K562 (cell line): ENCODE measurements around the gene A2ML1. TPM values are rescaled to one million over a fixed set of nuclear protein-coding genes. Genes with fewer than 3 reads are reported as not detected.

Experiments used
- ADNP ChIP-seq: fragments of 200-800 bp; sonication (Bioruptor generic); IDR thresholded peaks from 2 replicates; pipeline ENCODE4 v1.6.1; 2016; ENCODE audit warnings: missing genetic modification characterization, missing compliant biosample characterization
- ARNT ChIP-seq, 2 experiments: fragments of 450-650 bp; IDR thresholded peaks; 2 replicates each; pipeline ENCODE4 v1.6.1; 2016; ENCODE audit warnings: mild to moderate bottlenecking in 1 of 2
- DIDO1 ChIP-seq: fragments of 450-650 bp; IDR thresholded peaks from 2 replicates; pipeline ENCODE4 v1.6.1; 2016; ENCODE audit warnings: low read depth, missing biosample characterization, missing genetic modification characterization
- GABPA ChIP-seq: fragments of 200-800 bp; sonication (Bioruptor generic); conservative IDR thresholded peaks from 2 replicates; pipeline ENCODE4 v1.6.1; 2016; ENCODE audit warnings: low read depth, missing genetic modification characterization, missing compliant biosample characterization
- GATAD2B ChIP-seq: fragments of 450-650 bp; IDR thresholded peaks from 2 replicates; pipeline ENCODE4 v1.6.1; 2017; ENCODE audit warnings: mild to moderate bottlenecking, borderline replicate concordance
- HDAC2 ChIP-seq: fragments of 450-650 bp; IDR thresholded peaks from 2 replicates; pipeline ENCODE4 v1.6.1; 2016; ENCODE audit warnings: mild to moderate bottlenecking
- LCOR ChIP-seq: sonication (generic); formaldehyde crosslinking; IDR thresholded peaks from 2 replicates; pipeline ENCODE4 v1.8.0; 2022; ENCODE audit warnings: mild to moderate bottlenecking, missing genetic modification reagents
- MBD2 ChIP-seq: sonication (generic); IDR thresholded peaks from 2 replicates; pipeline ENCODE4 v1.6.1; 2016; ENCODE audit warnings: low read depth, borderline replicate concordance
- NFIX ChIP-seq: fragments of 250-450 bp; sonication (Bioruptor Pico); IDR thresholded peaks from 2 replicates; pipeline ENCODE4 v1.4.0; 2020; ENCODE audit warnings: low read depth, mild to moderate bottlenecking, moderate library complexity
- PCBP1 ChIP-seq: fragments of 200-400 bp; formaldehyde crosslinking; IDR thresholded peaks from 2 replicates; pipeline ENCODE4 v1.6.1; 2018; ENCODE audit warnings: mild to moderate bottlenecking, low read depth, low read length; ENCODE audit not compliant: poor library complexity, severe bottlenecking
- PRPF4 ChIP-seq: fragments of 200-400 bp; formaldehyde crosslinking; IDR thresholded peaks from one replicate; pipeline ENCODE4 v1.6.1; 2017; ENCODE audit warnings: low read length, low read depth, mild to moderate bottlenecking; ENCODE audit not compliant: insufficient read depth, poor library complexity, severe bottlenecking
- RAD21 ChIP-seq, 2 experiments: fragments of 250-450 bp in 1 of 2; fragments of 450-650 bp in 1 of 2; sonication (Bioruptor Pico) in 1 of 2; formaldehyde crosslinking in 1 of 2; IDR thresholded peaks in 1 of 2; conservative IDR thresholded peaks in 1 of 2; 2 replicates each; pipeline versions ENCODE4 v1.4.0 to v1.8.0; 2020 to 2022; ENCODE audit warnings: mild to moderate bottlenecking in 2 of 2, moderate library complexity in 1 of 2
- SP1 ChIP-seq: sonication (generic); formaldehyde crosslinking; IDR thresholded peaks from 2 replicates; pipeline ENCODE4 v1.8.1; 2022; ENCODE audit warnings: mild to moderate bottlenecking, missing genetic modification reagents
- STAT5A ChIP-seq: IDR thresholded peaks from 2 replicates; pipeline ENCODE4 v1.6.1; 2012; ENCODE audit warnings: low read length, inconsistent platforms, borderline replicate concordance
- TAL1 ChIP-seq: fragments of 450-650 bp; IDR thresholded peaks from 2 replicates; pipeline ENCODE4 v1.6.1; 2016; ENCODE audit warnings: mild to moderate bottlenecking
- ZNF140 ChIP-seq: fragments of 250-450 bp; sonication (Bioruptor Pico); IDR thresholded peaks from 2 replicates; pipeline ENCODE4 v1.8.0; 2021; ENCODE audit warnings: moderate library complexity, mild to moderate bottlenecking, inconsistent platforms
- polyA plus RNA-seq, 8 experiments: library from polyadenylated mRNA; depleted of rRNA in 4 of 8; stranded (reverse) in 5 of 8; unstranded in 3 of 8; fragments of >200 nt; fragmentation: Nextera tagmentation in 2 of 8; fragmentation: Illumina TruSeq in 1 of 8; extraction: Ambion mirVana in 2 of 8; extraction: Trizol in 1 of 8; gene quantifications; 2 replicates each; pipeline versions ENCODE4 v1.2.1 to v1.2.3, GENCODE V29; 2011 to 2014; ENCODE audit warnings: inconsistent platforms in 1 of 8, missing spikeins in 1 of 8
- total RNA-seq, 7 experiments: library from RNA; depleted of rRNA in 6 of 7; stranded (reverse); fragments of >200 nt in 6 of 7; fragmentation: Illumina TruSeq in 2 of 7; extraction: Trizol in 2 of 7; gene quantifications; 2 replicates each; pipeline versions ENCODE4 v1.2.1 to v1.2.3, GENCODE V29; 2011 to 2021; ENCODE audit warnings: low replicate concordance in 1 of 7
- TF ChIP-seq, protein P1 (sequence below), 2 experiments: fragments of 150-350 bp in 1 of 2; IDR thresholded peaks; 2 replicates each; pipeline ENCODE4 v1.6.1; 2012 to 2016; ENCODE audit warnings: low read depth in 2 of 2, low read length in 2 of 2, mild to moderate bottlenecking in 1 of 2, moderate library complexity in 1 of 2
- TF ChIP-seq, protein P2 (sequence below), 2 experiments: fragments of 450-650 bp; conservative IDR thresholded peaks; 2 replicates each; pipeline ENCODE4 v1.6.1; 2017; ENCODE audit warnings: mild to moderate bottlenecking in 2 of 2, moderate library complexity in 2 of 2
- TF ChIP-seq, protein P3 (sequence below), 2 experiments: fragments of 450-650 bp in 1 of 2; IDR thresholded peaks; 2 replicates each; pipeline ENCODE4 v1.6.1; 2011 to 2017; ENCODE audit warnings: low read depth in 2 of 2, antibody characterized with exemption in 1 of 2, borderline replicate concordance in 1 of 2, low read length in 1 of 2, mild to moderate bottlenecking in 1 of 2, mixed read lengths in 1 of 2; ENCODE audit not compliant: control insufficient read depth in 1 of 2

A2ML1 gene
- total and polyA plus RNA-seq, 9 of the 15 experiments (the other 6 are each of a cell fraction or from before 2014, with no cell fraction given) = 0.04 to 0.47 (median 0.13) TPM

DNA sequence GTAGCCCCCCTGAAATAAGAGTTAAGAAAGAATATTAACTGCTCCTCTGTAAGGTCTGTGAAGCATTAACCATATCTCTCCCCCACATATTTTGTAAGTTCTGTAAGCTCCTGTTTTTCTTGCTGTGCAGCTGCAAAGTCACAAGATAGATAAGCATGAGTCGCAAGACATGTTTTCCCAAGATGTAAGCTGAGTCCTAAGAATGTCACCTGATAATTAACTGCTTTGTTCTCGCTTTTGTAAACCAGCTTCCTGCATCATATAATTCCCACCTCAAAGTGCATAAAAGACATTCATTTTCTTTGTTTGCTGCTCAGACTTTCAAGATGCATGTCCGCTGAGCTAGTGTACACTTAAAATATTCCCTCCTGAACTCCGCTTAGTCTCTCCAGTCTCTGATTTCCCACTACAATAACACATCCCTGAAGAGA, 64.9 kb downstream of the A2ML1 start (continued):
- TF ChIP-seq, protein P1, sequence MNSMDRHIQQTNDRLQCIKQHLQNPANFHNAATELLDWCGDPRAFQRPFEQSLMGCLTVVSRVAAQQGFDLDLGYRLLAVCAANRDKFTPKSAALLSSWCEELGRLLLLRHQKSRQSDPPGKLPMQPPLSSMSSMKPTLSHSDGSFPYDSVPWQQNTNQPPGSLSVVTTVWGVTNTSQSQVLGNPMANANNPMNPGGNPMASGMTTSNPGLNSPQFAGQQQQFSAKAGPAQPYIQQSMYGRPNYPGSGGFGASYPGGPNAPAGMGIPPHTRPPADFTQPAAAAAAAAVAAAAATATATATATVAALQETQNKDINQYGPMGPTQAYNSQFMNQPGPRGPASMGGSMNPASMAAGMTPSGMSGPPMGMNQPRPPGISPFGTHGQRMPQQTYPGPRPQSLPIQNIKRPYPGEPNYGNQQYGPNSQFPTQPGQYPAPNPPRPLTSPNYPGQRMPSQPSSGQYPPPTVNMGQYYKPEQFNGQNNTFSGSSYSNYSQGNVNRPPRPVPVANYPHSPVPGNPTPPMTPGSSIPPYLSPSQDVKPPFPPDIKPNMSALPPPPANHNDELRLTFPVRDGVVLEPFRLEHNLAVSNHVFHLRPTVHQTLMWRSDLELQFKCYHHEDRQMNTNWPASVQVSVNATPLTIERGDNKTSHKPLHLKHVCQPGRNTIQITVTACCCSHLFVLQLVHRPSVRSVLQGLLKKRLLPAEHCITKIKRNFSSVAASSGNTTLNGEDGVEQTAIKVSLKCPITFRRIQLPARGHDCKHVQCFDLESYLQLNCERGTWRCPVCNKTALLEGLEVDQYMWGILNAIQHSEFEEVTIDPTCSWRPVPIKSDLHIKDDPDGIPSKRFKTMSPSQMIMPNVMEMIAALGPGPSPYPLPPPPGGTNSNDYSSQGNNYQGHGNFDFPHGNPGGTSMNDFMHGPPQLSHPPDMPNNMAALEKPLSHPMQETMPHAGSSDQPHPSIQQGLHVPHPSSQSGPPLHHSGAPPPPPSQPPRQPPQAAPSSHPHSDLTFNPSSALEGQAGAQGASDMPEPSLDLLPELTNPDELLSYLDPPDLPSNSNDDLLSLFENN (IDR thresholded peaks at IDR 0.05; ENCODE audit: low read depth in 2 of 2, low read length in 2 of 2) = peak in 1 of 2 experiments; percentile 81; a peak in 2 of 4 replicates
- TF ChIP-seq TAL1 (peak; percentile 93), PCBP1 (no peak), MBD2 (peak; percentile 52; the same call in 1 of the 2 replicates), ARNT (IDR thresholded peaks at IDR 0.05) (peak in 1 of 2 experiments; percentile 65; a peak in 1 of 4 replicates), NFIX (CRISPR knock-in tag) (no peak), ZNF140 (CRISPR knock-in tag) (no peak), GABPA (peak; percentile 21; the same call in 1 of the 2 replicates), STAT5A (peak; percentile 76), SP1 (CRISPR knock-in tag) (no peak), DIDO1 (no peak), GATAD2B (0 out of 2 replicates have a peak, but pooled peaks have one; percentile 39), RAD21 (CRISPR knock-in tag; conservative IDR thresholded peaks at IDR 0.05 in 1 of 2, IDR thresholded peaks at IDR 0.05 in 1 of 2) (no peak), ADNP (no peak), LCOR (CRISPR knock-in tag) (no peak), PRPF4 (no peak), HDAC2 (peak; percentile 46; the same call in 1 of the 2 replicates)
- TF ChIP-seq, protein P2, sequence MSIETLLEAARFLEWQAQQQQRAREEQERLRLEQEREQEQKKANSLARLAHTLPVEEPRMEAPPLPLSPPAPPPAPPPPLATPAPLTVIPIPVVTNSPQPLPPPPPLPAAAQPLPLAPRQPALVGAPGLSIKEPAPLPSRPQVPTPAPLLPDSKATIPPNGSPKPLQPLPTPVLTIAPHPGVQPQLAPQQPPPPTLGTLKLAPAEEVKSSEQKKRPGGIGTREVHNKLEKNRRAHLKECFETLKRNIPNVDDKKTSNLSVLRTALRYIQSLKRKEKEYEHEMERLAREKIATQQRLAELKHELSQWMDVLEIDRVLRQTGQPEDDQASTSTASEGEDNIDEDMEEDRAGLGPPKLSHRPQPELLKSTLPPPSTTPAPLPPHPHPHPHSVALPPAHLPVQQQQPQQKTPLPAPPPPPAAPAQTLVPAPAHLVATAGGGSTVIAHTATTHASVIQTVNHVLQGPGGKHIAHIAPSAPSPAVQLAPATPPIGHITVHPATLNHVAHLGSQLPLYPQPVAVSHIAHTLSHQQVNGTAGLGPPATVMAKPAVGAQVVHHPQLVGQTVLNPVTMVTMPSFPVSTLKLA (conservative IDR thresholded peaks at IDR 0.05) = peak; percentile 47 to 49; a peak in 2 of 4 replicates
- TF ChIP-seq, protein P3, sequence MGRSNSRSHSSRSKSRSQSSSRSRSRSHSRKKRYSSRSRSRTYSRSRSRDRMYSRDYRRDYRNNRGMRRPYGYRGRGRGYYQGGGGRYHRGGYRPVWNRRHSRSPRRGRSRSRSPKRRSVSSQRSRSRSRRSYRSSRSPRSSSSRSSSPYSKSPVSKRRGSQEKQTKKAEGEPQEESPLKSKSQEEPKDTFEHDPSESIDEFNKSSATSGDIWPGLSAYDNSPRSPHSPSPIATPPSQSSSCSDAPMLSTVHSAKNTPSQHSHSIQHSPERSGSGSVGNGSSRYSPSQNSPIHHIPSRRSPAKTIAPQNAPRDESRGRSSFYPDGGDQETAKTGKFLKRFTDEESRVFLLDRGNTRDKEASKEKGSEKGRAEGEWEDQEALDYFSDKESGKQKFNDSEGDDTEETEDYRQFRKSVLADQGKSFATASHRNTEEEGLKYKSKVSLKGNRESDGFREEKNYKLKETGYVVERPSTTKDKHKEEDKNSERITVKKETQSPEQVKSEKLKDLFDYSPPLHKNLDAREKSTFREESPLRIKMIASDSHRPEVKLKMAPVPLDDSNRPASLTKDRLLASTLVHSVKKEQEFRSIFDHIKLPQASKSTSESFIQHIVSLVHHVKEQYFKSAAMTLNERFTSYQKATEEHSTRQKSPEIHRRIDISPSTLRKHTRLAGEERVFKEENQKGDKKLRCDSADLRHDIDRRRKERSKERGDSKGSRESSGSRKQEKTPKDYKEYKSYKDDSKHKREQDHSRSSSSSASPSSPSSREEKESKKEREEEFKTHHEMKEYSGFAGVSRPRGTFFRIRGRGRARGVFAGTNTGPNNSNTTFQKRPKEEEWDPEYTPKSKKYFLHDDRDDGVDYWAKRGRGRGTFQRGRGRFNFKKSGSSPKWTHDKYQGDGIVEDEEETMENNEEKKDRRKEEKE (IDR thresholded peaks at IDR 0.05; ENCODE audit: borderline replicate concordance in 1 of 2, control insufficient read depth in 1 of 2, low read depth in 2 of 2, low read length in 1 of 2) = no peak
